Left ventricle myocardium inferior (tissue), 1 donor: ENCODE data around the gene CDK5. TPM values are rescaled to one million over a fixed set of nuclear protein-coding genes. Genes with fewer than 3 reads are reported as not detected.

Experiments used
- DNase-seq: peaks from one replicate; pipeline ENCODE4 v3.0.0-alpha.2; 2020
- H3K27ac ChIP-seq: fragments of 200-600 bp; replicated peaks from 2 replicates; pipeline ENCODE4 v1.8.0; 2021
- H3K27me3 ChIP-seq: fragments of 200-600 bp; 2 replicates; pipeline ENCODE4 v1.8.0; 2021; ENCODE audit warnings: low read depth
- H3K36me3 ChIP-seq: fragments of 200-600 bp; 2 replicates; pipeline ENCODE4 v1.8.0; 2021
- H3K4me1 ChIP-seq: fragments of 200-600 bp; 2 replicates; pipeline ENCODE4 v1.8.0; 2021
- H3K4me3 ChIP-seq: fragments of 200-600 bp; 2 replicates; pipeline ENCODE4 v1.8.0; 2021; ENCODE audit warnings: mild to moderate bottlenecking, moderate library complexity
- H3K9me3 ChIP-seq: fragments of 200-600 bp; replicated peaks from 2 replicates; pipeline ENCODE4 v1.8.0; 2021
- CTCF ChIP-seq: fragments of 200-600 bp; IDR thresholded peaks from 2 replicates; pipeline ENCODE4 v1.8.0; 2021; ENCODE audit warnings: antibody characterized with exemption, mild to moderate bottlenecking, borderline replicate concordance
- intact Hi-C: fragments of 100-400 bp; cut with micrococcal nuclease; formaldehyde crosslinking; loops from one replicate; pipeline ENCODE4 v1.11.0; 2022
- total RNA-seq: library from RNA; stranded (reverse); fragmentation: NEBNext Ultra II Directional; extraction: Animal tissue kit (Norgen Biotek cat#: 25700); gene quantifications from one replicate; pipeline ENCODE4 v1.2.1, GENCODE V29; 2021
- donor health status: DM: no; HTN: yes; CAD: no; lungs with severe emphysema.

CDK5 gene
- total RNA-seq, 1 donor from 2014 or later = 9.6 TPM

- Histone ChIP-seq H3K4me3 (no peak overlapping the region), H3K9me3 (no peaks in the 10 kb centered on the region), H3K27ac (no peak overlapping the region), H3K4me1 (peaks cover 46% of the 10 kb centered on the region), H3K27me3 (peaks cover 73% of the 10 kb centered on the region), H3K36me3 (no peaks in the 10 kb centered on the region)
- intact Hi-C loops = no loop called here
- DNase-seq = no peak
- no peak for TF ChIP-seq CTCF
Measured at GRCh38 chr7:151017370-151017952, 40.2 kb downstream of the CDK5 start.

GRCh38 chr7:151016942-151017341 is 40.8 kb downstream of the CDK5 start:
- H3K9me3 ChIP-seq = no peaks in the 10 kb centered on the region
- H3K4me1 ChIP-seq = peaks cover 51% of the 10 kb centered on the region
- H3K36me3 ChIP-seq = no peaks in the 10 kb centered on the region
- peaks cover 75% of the 10 kb centered on the region for H3K27me3 ChIP-seq
- TF ChIP-seq CTCF = no peak
- H3K4me3 ChIP-seq = no peak overlapping the region
- H3K27ac ChIP-seq = no peak overlapping the region
- intact Hi-C loops = no loop called here
- DNase-seq = no peak

GRCh38 chr7:151016505-151016904 is 41.2 kb downstream of the CDK5 start:
- peaks cover 72% of the 10 kb centered on the region for H3K27me3 ChIP-seq
- no peaks in the 10 kb centered on the region for H3K9me3 ChIP-seq
- no peak for TF ChIP-seq CTCF
- H3K27ac ChIP-seq = no peak overlapping the region
- no peak overlapping the region for H3K4me3 ChIP-seq
- no peak for DNase-seq
- no peaks in the 10 kb centered on the region for H3K36me3 ChIP-seq
- H3K4me1 ChIP-seq = peaks cover 53% of the 10 kb centered on the region
- intact Hi-C loops = no loop called here

- Histone ChIP-seq H3K9me3 (no peaks in the 10 kb centered on the region), H3K27ac (no peak overlapping the region), H3K36me3 (no peaks in the 10 kb centered on the region), H3K4me3 (no peak overlapping the region), H3K4me1 (peaks cover 57% of the 10 kb centered on the region), H3K27me3 (peaks cover 67% of the 10 kb centered on the region)
- no peak for DNase-seq
- intact Hi-C loops = no loop called here
- no peak for TF ChIP-seq CTCF
Measured at GRCh38 chr7:151015967-151016366, 41.7 kb downstream of the CDK5 start.

- intact Hi-C loops = no loop called here
- no peaks in the 10 kb centered on the region for H3K36me3 ChIP-seq
- no peaks in the 10 kb centered on the region for H3K9me3 ChIP-seq
- DNase-seq = no peak
- H3K4me3 ChIP-seq = no peak overlapping the region
- H3K27ac ChIP-seq = no peak overlapping the region
- peaks cover 67% of the 10 kb centered on the region for H3K4me1 ChIP-seq
- no peak for TF ChIP-seq CTCF
- peaks cover 57% of the 10 kb centered on the region for H3K27me3 ChIP-seq
Measured at GRCh38 chr7:151014950-151015349, 42.7 kb downstream of the CDK5 start.
